Epithelial cell of esophagus (primary cell): Measurements from ENCODE around the gene CEP350.

Experiments
- DNase-seq: peaks from one replicate; pipeline ENCODE4 v3.0.0; 2010; ENCODE audit warnings: low read depth
- H3K4me3 ChIP-seq: 2 replicates; pipeline ENCODE4 v1.5.1; 2011; ENCODE audit warnings: mild to moderate bottlenecking, low read length, control low read depth
- TF ChIP-seq, protein P1 (sequence below): IDR thresholded peaks from 2 replicates; pipeline ENCODE4 v1.5.1; 2011; ENCODE audit warnings: low read depth, mild to moderate bottlenecking, low read length, control low read depth, inconsistent platforms; ENCODE audit not compliant: insufficient read depth; ENCODE audit errors: missing control alignments

Gene CEP350

GRCh38 chr1:180153032-180153431 lies 198.4 kb downstream of the CEP350 start:
- TF ChIP-seq, protein P1, sequence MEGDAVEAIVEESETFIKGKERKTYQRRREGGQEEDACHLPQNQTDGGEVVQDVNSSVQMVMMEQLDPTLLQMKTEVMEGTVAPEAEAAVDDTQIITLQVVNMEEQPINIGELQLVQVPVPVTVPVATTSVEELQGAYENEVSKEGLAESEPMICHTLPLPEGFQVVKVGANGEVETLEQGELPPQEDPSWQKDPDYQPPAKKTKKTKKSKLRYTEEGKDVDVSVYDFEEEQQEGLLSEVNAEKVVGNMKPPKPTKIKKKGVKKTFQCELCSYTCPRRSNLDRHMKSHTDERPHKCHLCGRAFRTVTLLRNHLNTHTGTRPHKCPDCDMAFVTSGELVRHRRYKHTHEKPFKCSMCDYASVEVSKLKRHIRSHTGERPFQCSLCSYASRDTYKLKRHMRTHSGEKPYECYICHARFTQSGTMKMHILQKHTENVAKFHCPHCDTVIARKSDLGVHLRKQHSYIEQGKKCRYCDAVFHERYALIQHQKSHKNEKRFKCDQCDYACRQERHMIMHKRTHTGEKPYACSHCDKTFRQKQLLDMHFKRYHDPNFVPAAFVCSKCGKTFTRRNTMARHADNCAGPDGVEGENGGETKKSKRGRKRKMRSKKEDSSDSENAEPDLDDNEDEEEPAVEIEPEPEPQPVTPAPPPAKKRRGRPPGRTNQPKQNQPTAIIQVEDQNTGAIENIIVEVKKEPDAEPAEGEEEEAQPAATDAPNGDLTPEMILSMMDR, result no peak
- no peak overlapping the region for H3K4me3 ChIP-seq

GRCh38 chr1:180154003-180154324 lies 199.4 kb downstream of the CEP350 start:
- no peak for DNase-seq
- H3K4me3 ChIP-seq, result peak overlapping the region; percentile 75
- TF ChIP-seq, protein P1, result no peak

More at GRCh38 chr1:180153032-180153431, 198.4 kb downstream of the CEP350 start:
- DNase-seq, result no peak

DNA sequence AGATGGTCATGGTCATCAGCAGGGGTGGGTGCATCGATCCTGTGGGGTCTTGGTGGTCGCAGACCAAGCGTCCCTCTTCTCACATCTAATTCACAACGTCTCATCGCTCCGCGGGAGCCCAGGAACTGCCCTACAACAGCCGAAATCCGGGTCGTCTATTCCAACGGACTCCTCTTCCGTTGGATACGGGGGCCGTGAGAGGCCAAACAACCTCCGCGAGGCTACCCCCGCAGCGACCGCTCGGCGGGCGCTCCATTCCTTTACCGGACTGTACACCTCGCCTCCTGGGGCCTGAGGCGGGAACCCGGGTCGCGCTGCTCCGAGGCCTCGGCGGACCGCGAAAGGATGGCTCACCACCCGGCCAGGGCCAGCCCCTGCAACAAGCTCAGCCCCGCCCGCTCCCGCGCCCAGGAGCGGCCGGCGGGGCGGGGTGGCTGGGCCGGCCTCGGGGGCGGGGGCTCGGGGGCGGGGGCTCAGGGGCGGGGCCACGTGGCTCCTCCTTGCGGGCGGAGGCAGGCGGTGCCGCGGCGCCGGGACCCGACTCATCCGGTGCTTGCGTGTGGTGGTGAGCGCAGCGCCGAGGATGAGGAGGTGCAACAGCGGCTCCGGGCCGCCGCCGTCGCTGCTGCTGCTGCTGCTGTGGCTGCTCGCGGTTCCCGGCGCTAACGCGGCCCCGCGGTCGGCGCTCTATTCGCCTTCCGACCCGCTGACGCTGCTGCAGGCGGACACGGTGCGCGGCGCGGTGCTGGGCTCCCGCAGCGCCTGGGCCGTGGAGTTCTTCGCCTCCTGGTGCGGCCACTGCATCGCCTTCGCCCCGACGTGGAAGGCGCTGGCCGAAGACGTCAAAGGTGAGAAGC lies 199.9 kb downstream of the CEP350 start, which contains the start of gene QSOX1:
QSOX1 (plus strand) TSS at position 545 of the 857 bp plus-strand sequence; CDS start at position 584, 39 bp downstream.
- H3K4me3 ChIP-seq, result peak within 1 kb of the TSS; percentile 76
- TF ChIP-seq, protein P1, result no peak
- DNase-seq, result peak; percentile 92

DNA sequence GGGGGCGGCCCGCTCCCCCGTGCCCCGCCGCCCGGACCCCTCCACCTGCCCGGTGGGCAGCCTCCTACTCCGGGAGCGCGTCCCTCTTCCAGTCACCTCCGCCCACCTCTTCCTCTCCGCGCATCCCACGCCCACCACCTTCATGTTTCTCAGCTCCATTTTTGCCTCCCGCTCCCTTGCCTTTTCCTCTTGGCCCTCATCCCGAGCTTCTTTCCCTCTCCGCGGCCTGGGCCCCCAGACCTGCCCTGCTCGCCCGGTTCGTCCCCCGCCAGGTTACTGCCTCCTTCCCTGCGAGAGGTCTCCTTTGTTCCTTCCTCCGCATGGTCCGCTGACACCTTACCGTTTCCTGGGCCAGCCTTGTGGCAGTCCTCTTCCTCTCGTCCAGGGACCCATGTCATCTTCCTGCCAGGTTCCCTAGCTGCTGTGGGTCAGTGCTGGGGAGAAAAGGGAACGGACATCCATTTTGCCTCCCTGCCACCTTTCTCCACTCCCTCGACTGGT lies 200.6 kb downstream of the CEP350 start:
- peak overlapping the region; percentile 76 for H3K4me3 ChIP-seq
- no peak for DNase-seq
- TF ChIP-seq, protein P1, result no peak

DNA sequence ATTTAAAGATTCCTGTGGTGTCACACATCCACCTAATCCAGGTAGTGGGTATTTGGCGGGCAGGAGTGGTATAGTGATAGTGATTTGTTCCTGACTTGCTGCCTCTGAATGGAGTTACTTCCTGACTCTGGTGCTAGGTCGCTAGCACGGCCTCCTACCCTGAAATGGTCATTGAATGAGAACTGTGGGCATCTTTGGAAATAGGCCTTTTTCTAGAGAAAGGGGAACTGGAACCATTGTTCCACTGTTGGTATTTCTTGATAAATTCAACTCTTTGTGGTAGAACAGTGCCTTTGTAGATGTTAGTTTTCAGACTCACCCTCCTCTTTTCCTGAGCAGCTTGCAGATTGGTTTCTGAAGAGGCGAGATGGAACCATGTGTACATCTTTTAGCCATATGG lies 201.6 kb downstream of the CEP350 start:
- no peak for DNase-seq
- peak overlapping the region; percentile 76 for H3K4me3 ChIP-seq
- TF ChIP-seq, protein P1, result no peak

DNA sequence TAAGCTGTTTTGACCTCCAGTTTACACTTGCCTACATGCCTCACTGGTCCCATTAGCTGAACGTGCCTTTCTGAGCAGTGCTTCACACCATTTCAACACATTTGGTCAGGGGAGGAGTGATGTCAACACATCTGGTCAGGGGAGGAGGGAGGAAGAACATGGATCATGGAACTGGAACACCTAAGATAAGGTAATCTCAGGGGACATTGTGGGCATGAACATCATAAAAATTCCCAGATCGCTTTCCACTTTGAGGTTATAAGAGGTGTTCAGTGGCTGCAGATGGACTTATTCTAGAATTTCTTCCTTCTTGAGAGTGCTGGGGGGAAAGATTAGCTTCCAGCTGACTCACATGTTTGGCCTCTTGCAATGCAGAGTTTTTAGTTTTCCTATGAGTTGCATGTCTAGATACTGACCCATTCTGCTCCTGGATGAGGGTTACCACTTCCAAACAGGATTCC lies 202.1 kb downstream of the CEP350 start:
- peak overlapping the region; percentile 76 for H3K4me3 ChIP-seq

More for the DNA sequence above, 202.1 kb downstream of the CEP350 start:
- DNase-seq, result peak; percentile 72
- TF ChIP-seq, protein P1, result no peak
